ENCODE results near the gene LAMA2.

LAMA2 gene

GRCh38 chr6:129507059-129507807, 624.3 kb downstream of the LAMA2 start:
- DNase-seq = no peak

- DNase-seq = no peak
Observed at GRCh38 chr6:129507846-129508245, 624.9 kb downstream of the LAMA2 start.

- no peak for DNase-seq
Observed at GRCh38 chr6:129508477-129509145, 625.7 kb downstream of the LAMA2 start.

- DNase-seq = no peak
Observed at GRCh38 chr6:129510950-129511349, 628.0 kb downstream of the LAMA2 start.

GRCh38 chr6:129513471-129513870, 630.5 kb downstream of the LAMA2 start:
- no peak for DNase-seq

- DNase-seq = no peak
Observed at GRCh38 chr6:129515004-129515403, 632.1 kb downstream of the LAMA2 start.

- no peak for DNase-seq
Observed at GRCh38 chr6:129516005-129516404, 633.1 kb downstream of the LAMA2 start.

GRCh38 chr6:129516787-129517186, 633.8 kb downstream of the LAMA2 start:
- DNase-seq = no peak

- DNase-seq = no peak
Observed at GRCh38 chr6:129517288-129517687, 634.4 kb downstream of the LAMA2 start.

GRCh38 chr6:129519750-129520149, 636.8 kb downstream of the LAMA2 start:
- DNase-seq = no peak

GRCh38 chr6:129521946-129522345, 639.0 kb downstream of the LAMA2 start:
- no peak for DNase-seq

- DNase-seq = no peak
Observed at GRCh38 chr6:129523816-129524215, 640.9 kb downstream of the LAMA2 start.

- no peak for DNase-seq
Observed at GRCh38 chr6:129525055-129525454, 642.1 kb downstream of the LAMA2 start.

GRCh38 chr6:129534926-129535325, 652.0 kb downstream of the LAMA2 start:
- no peak for DNase-seq

GRCh38 chr6:129536271-129536670, 653.3 kb downstream of the LAMA2 start:
- DNase-seq = no peak

- no peak for DNase-seq
Observed at GRCh38 chr6:129539032-129539431, 656.1 kb downstream of the LAMA2 start.

GRCh38 chr6:129542705-129543104, 659.8 kb downstream of the LAMA2 start:
- no peak for DNase-seq

GRCh38 chr6:129543981-129544380, 661.0 kb downstream of the LAMA2 start:
- no peak for DNase-seq

GRCh38 chr6:129544892-129545612, 662.1 kb downstream of the LAMA2 start:
- DNase-seq = no peak

- no peak for DNase-seq
Observed at GRCh38 chr6:129546702-129547101, 663.8 kb downstream of the LAMA2 start.

- no peak for DNase-seq
Observed at GRCh38 chr6:129551486-129551885, 668.5 kb downstream of the LAMA2 start.

- DNase-seq = no peak
Observed at GRCh38 chr6:129552413-129552812, 669.5 kb downstream of the LAMA2 start.

- no peak for DNase-seq
Observed at GRCh38 chr6:129555206-129555832, 672.4 kb downstream of the LAMA2 start.
